HCT116 (cell line): Measurements from ENCODE around the gene EFCAB12. TPM values are rescaled to one million over a fixed set of nuclear protein-coding genes. Genes with fewer than 3 reads are reported as not detected.

Source experiments
- ATAC-seq: fragments of 200-7000 bp; cut with Tn5 transposase; 2 replicates; pipeline ENCODE4 v1.9.1; 2020; ENCODE audit warnings: mild to moderate bottlenecking, moderate library complexity
- BruUV-seq: library from RNA; stranded (reverse); fragments of 400-500 nt; replicated peaks from 2 replicates; lab custom pipeline; 2021; lab: Mats Ljungman, UMichigan
- CTCF ChIA-PET: fragments of 300-600 bp; sonication (Branson Sonifier 250); formaldehyde crosslinking; loops from one replicate; lab custom pipeline; 2021; ENCODE audit warnings: antibody characterized with exemption; lab: Charles Lee
- POLR2A ChIA-PET: fragments of 300-600, 350-600 bp; sonication (Branson Sonifier 250); formaldehyde crosslinking; loops from one replicate; lab custom pipeline; 2021; ENCODE audit warnings: antibody characterized with exemption; lab: Charles Lee
- RAD21 ChIA-PET, 2 experiments: fragments of 300-600 bp; sonication (Branson Sonifier 250); formaldehyde crosslinking; loops; one replicate each; lab custom pipeline; 2023; ENCODE audit warnings: low total read pairs in 2 of 2; ENCODE audit not compliant: uncharacterized antibody in 2 of 2, unreplicated experiment in 2 of 2, low non-redundant PET in 1 of 2; lab: Charles Lee
- DNase-seq: peaks from one replicate; pipeline ENCODE4 v3.0.0-alpha.2; 2010; ENCODE audit warnings: low read depth, low spot score
- H2AFZ ChIP-seq: fragments of 200-600 bp; shearing (Covaris generic), sonication (generic); 2 replicates; pipeline ENCODE4 v1.6.1; 2017; ENCODE audit warnings: low read depth, mixed run types, mixed read lengths, antibody characterized with exemption, low read length; ENCODE audit not compliant: poor library complexity, severe bottlenecking
- H3K27ac ChIP-seq: 2 replicates; pipeline ENCODE4 v1.5.1; 2012; ENCODE audit warnings: low read depth, low read length
- H3K27me3 ChIP-seq: fragments of 200-600 bp; sonication (generic); 2 replicates; pipeline ENCODE4 v1.6.1; 2016; ENCODE audit warnings: mixed run types, low read length, mixed read lengths; ENCODE audit not compliant: insufficient read depth
- H3K36me3 ChIP-seq, 2 experiments: fragments of 200-500 bp in 1 of 2; fragments of 200-600 bp in 1 of 2; sonication (Bioruptor generic) in 1 of 2; sonication (generic) in 1 of 2; 2 replicates each; pipeline versions ENCODE4 v1.5.1 to v1.6.1; 2014 to 2016; ENCODE audit warnings: low read length in 2 of 2, inconsistent platforms in 1 of 2, mixed read lengths in 1 of 2, mixed run types in 1 of 2; ENCODE audit not compliant: insufficient read depth in 2 of 2, control insufficient read depth in 1 of 2
- H3K4me1 ChIP-seq, 2 experiments: fragments of 200-600 bp in 1 of 2; sonication (generic) in 1 of 2; 2 replicates each; pipeline versions ENCODE4 v1.5.1 to v1.6.1; 2012 to 2017; ENCODE audit warnings: low read length in 2 of 2, inconsistent platforms in 1 of 2, mild to moderate bottlenecking in 1 of 2, mixed read lengths in 1 of 2, mixed run types in 1 of 2, moderate library complexity in 1 of 2; ENCODE audit not compliant: insufficient read depth in 2 of 2, control insufficient read depth in 1 of 2
- H3K4me2 ChIP-seq: fragments of 200-600 bp; sonication (generic); 2 replicates; pipeline ENCODE4 v1.6.1; 2017; ENCODE audit warnings: mixed run types, low read length, mixed read lengths
- H3K4me3 ChIP-seq, 2 experiments: fragments of 200-600 bp in 1 of 2; sonication (generic) in 1 of 2; replicated peaks in 1 of 2; 2 replicates each; pipeline ENCODE4 v1.5.1; 2011 to 2016; ENCODE audit warnings: low read length in 2 of 2, control low read depth in 1 of 2, low read depth in 1 of 2, mild to moderate bottlenecking in 1 of 2, mixed read lengths in 1 of 2, mixed run types in 1 of 2
- H3K79me2 ChIP-seq: fragments of 200-600 bp; sonication (generic); 2 replicates; pipeline ENCODE4 v1.6.1; 2017; ENCODE audit warnings: mild to moderate bottlenecking, mixed run types, low read length, moderate library complexity, mixed read lengths; ENCODE audit not compliant: insufficient read depth
- H3K9ac ChIP-seq: fragments of 200-600 bp; sonication (generic); 2 replicates; pipeline ENCODE4 v1.6.1; 2016; ENCODE audit warnings: low read length, mixed read lengths
- H3K9me2 ChIP-seq: fragments of 200-600 bp; sonication (generic), shearing (Covaris generic); 2 replicates; pipeline ENCODE4 v1.6.1; 2017; ENCODE audit warnings: mixed run types, mild to moderate bottlenecking, moderate library complexity; ENCODE audit not compliant: insufficient read depth
- H3K9me3 ChIP-seq, 2 experiments: fragments of 200-500 bp in 1 of 2; fragments of 200-600 bp in 1 of 2; sonication (Bioruptor generic) in 1 of 2; sonication (generic) in 1 of 2; 2 replicates each; pipeline ENCODE4 v1.6.1; 2014 to 2017; ENCODE audit warnings: low read length in 2 of 2, mixed read lengths in 2 of 2, inconsistent platforms in 1 of 2, low read depth in 1 of 2, mild to moderate bottlenecking in 1 of 2, mixed run types in 1 of 2, moderate library complexity in 1 of 2; ENCODE audit not compliant: control insufficient read depth in 1 of 2, insufficient read depth in 1 of 2
- H4K20me1 ChIP-seq: fragments of 200-600 bp; sonication (generic), shearing (Covaris generic); 2 replicates; pipeline ENCODE4 v1.6.1; 2017; ENCODE audit warnings: mixed run types, mild to moderate bottlenecking, moderate library complexity; ENCODE audit not compliant: insufficient read depth
- ATF3 ChIP-seq: IDR thresholded peaks from 2 replicates; pipeline ENCODE4 v1.6.1; 2012
- CBX3 ChIP-seq: IDR thresholded peaks from 2 replicates; pipeline ENCODE4 v1.6.1; 2012; ENCODE audit warnings: low read depth
- CEBPB ChIP-seq: IDR thresholded peaks from 2 replicates; pipeline ENCODE4 v1.6.1; 2012; ENCODE audit warnings: low read depth
- EGR1 ChIP-seq: IDR thresholded peaks from 2 replicates; pipeline ENCODE4 v1.6.1; 2012; ENCODE audit warnings: low read depth
- EZH2phosphoT487 ChIP-seq: fragments of 200-600 bp; IDR thresholded peaks from 2 replicates; pipeline ENCODE4 v1.6.1; 2018; ENCODE audit warnings: antibody characterized with exemption, borderline replicate concordance
- FOSL1 ChIP-seq: IDR thresholded peaks from 2 replicates; pipeline ENCODE4 v1.6.1; 2012; ENCODE audit warnings: low read depth
- POLR2AphosphoS5 ChIP-seq: IDR thresholded peaks from 2 replicates; pipeline ENCODE4 v1.6.1; 2011; ENCODE audit warnings: mild to moderate bottlenecking, low read depth, low read length, moderate library complexity
- RAD21 ChIP-seq: IDR thresholded peaks from 2 replicates; pipeline ENCODE4 v1.6.1; 2012; ENCODE audit warnings: low read depth, mild to moderate bottlenecking
- SIN3A ChIP-seq: IDR thresholded peaks from 2 replicates; pipeline ENCODE4 v1.6.1; 2012; ENCODE audit warnings: low read depth
- SP1 ChIP-seq: IDR thresholded peaks from 2 replicates; pipeline ENCODE4 v1.6.1; 2012; ENCODE audit warnings: low read depth
- ZFX ChIP-seq: fragments of 450-650 bp; IDR thresholded peaks from 2 replicates; pipeline ENCODE4 v1.6.1; 2017
- intact Hi-C: fragments of 100-400 bp; cut with micrococcal nuclease; formaldehyde crosslinking; loops from 2 replicates; pipeline ENCODE4 v1.10.0; 2022
- total RNA-seq: library from RNA; stranded (reverse); gene quantifications from one replicate; pipeline ENCODE4 v1.2.1, GENCODE V29; 2021; ENCODE audit not compliant: unreplicated experiment
- TF ChIP-seq, protein P1 (sequence below): IDR thresholded peaks from 2 replicates; pipeline ENCODE4 v1.6.1; 2011; ENCODE audit warnings: mild to moderate bottlenecking, low read length, moderate library complexity; ENCODE audit not compliant: insufficient replicate concordance; ENCODE audit errors: extremely low read depth

EFCAB12 gene
- total RNA-seq, 1 experiment from 2014 or later = 0.42 TPM

DNA sequence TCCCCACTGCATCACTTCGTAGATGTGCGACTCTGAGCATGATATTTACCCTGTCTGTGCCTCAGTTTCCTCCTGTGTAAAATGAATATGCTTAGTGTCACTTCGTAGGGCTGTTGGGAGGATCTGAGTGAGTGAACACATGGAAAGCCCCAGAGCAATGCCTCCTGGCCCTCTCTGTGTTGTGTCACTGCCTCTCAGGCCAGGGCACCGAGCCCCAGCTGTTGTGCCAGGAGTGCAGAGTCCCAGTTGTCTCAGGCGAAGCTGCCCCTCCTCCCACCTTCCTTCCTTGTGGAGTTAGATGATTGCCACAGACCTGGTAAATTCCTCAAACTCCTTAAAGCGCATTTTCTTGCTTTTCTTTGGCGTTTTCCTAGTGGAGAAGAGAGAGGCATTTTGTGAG, 26.2 kb downstream of the EFCAB12 start:
- CTCF ChIA-PET = no interaction called here
- H2AFZ ChIP-seq = no peak overlapping the region
- H3K4me2 ChIP-seq = no peak overlapping the region
- RAD21 ChIA-PET = no interaction called here
- no TSS peak for BruUV-seq
- no peaks in the 10 kb centered on the region for H3K9me2 ChIP-seq
- 0 out of 2 replicates have a peak, but pooled peaks cover 5% of the 10 kb centered on the region for H4K20me1 ChIP-seq
- intact Hi-C loops = no loop called here
- H3K4me3 ChIP-seq = no peak overlapping the region
- TF ChIP-seq SP1 (no peak), FOSL1 (no peak), EGR1 (no peak), ATF3 (no peak), POLR2AphosphoS5 (no peak), RAD21 (no peak), SIN3A (no peak), CBX3 (no peak), CEBPB (no peak), ZFX (no peak), EZH2phosphoT487 (no peak)
- TF ChIP-seq, protein P1, sequence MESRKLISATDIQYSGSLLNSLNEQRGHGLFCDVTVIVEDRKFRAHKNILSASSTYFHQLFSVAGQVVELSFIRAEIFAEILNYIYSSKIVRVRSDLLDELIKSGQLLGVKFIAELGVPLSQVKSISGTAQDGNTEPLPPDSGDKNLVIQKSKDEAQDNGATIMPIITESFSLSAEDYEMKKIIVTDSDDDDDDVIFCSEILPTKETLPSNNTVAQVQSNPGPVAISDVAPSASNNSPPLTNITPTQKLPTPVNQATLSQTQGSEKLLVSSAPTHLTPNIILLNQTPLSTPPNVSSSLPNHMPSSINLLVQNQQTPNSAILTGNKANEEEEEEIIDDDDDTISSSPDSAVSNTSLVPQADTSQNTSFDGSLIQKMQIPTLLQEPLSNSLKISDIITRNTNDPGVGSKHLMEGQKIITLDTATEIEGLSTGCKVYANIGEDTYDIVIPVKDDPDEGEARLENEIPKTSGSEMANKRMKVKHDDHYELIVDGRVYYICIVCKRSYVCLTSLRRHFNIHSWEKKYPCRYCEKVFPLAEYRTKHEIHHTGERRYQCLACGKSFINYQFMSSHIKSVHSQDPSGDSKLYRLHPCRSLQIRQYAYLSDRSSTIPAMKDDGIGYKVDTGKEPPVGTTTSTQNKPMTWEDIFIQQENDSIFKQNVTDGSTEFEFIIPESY = no peak
- no peak overlapping the region for H3K27ac ChIP-seq
- H3K9ac ChIP-seq = no peak overlapping the region
- H3K4me1 ChIP-seq = peaks cover 5 to 19% of the 10 kb centered on the region in 2 experiments; a peak in 3 of 4 replicates
- ATAC-seq (no peak), DNase-seq (no peak)
- H3K79me2 ChIP-seq = peaks cover 21% of the 10 kb centered on the region
- H3K36me3 ChIP-seq = peaks cover 0 to 3% of the 10 kb centered on the region in 2 experiments; a peak in 1 of 4 replicates
- H3K9me3 ChIP-seq = no peaks in the 10 kb centered on the region
- POLR2A ChIA-PET = no interaction called here
- no peaks in the 10 kb centered on the region for H3K27me3 ChIP-seq
